ENCODE measurements around the gene CNOT11.

DNA sequence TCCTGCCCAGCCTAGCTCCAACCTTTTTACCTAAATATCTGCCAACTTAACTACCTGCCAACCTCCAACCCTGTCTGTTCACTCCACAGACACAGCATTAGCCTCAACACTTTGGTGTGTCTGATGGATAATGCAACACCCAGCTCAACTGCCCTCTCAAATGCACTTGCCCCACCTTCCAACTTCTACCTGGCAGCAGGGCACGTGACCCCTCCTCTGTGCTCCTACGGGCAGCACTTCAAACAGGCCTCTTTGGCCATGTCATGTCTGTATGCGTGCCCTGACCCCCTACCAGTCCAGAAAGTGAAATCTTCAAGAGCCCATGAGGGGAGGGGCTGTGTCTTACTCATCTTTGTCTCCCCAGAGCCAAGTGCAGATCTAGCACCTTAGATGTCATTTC, 30.3 kb downstream of the CNOT11 start:
- TF ChIP-seq, protein P1, sequence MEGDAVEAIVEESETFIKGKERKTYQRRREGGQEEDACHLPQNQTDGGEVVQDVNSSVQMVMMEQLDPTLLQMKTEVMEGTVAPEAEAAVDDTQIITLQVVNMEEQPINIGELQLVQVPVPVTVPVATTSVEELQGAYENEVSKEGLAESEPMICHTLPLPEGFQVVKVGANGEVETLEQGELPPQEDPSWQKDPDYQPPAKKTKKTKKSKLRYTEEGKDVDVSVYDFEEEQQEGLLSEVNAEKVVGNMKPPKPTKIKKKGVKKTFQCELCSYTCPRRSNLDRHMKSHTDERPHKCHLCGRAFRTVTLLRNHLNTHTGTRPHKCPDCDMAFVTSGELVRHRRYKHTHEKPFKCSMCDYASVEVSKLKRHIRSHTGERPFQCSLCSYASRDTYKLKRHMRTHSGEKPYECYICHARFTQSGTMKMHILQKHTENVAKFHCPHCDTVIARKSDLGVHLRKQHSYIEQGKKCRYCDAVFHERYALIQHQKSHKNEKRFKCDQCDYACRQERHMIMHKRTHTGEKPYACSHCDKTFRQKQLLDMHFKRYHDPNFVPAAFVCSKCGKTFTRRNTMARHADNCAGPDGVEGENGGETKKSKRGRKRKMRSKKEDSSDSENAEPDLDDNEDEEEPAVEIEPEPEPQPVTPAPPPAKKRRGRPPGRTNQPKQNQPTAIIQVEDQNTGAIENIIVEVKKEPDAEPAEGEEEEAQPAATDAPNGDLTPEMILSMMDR (IDR thresholded peaks at IDR 0.05), result no peak
- no peak for TF ChIP-seq POLR2A (IDR thresholded peaks at IDR 0.05)
